GM19238 (cell line): Measurements from ENCODE around the gene GABARAP.
"Not testable (repeated sequence)": the region's sequence is repeated elsewhere in the genome, so short reads cannot be mapped to it uniquely, and the experiment has no call there.

Source experiments
- DNase-seq: peaks from one replicate; pipeline ENCODE4 v3.0.0; 2011; ENCODE audit warnings: low spot score; ENCODE audit not compliant: insufficient read length

GABARAP gene

DNA sequence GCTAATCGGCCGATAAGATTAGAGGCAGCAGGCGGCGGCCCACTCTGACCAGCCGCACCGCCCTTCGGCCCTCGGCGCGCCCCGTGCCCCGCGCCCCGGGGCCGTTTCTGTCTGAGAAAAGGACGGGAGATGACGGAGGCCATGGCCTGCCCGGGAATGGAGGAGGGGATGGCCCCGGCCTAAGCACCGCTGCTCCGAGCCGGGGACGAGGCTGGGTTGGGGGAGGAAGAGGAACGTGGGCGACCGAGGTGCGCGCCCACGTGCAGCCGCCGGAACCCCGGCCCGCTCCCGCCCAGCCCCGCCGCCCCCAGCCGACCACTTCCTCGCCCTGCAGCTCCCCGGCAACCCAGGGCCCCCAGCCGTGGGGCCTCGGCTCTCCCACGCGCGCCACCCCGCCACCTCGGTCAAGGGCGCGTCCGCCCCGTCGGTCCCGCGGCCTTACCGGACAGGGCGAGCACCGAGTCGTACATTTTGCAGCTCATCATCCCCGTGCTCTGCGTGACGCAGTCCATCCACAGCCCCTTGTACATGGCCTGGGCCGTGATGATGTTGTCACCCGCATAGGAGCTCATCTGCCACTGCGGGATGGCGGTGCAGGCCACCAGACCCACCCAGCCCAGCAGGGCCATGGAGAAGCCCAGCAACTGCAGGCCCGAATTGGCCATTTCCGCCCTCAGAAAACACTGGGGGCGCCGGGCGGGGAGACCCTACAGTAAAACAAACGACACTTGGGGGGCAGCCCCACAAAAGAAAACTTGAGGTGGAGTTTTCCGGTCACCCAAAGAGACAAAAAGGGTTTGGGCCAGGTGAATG lies 19.3 kb upstream of the GABARAP start:
- no peak for DNase-seq

DNA sequence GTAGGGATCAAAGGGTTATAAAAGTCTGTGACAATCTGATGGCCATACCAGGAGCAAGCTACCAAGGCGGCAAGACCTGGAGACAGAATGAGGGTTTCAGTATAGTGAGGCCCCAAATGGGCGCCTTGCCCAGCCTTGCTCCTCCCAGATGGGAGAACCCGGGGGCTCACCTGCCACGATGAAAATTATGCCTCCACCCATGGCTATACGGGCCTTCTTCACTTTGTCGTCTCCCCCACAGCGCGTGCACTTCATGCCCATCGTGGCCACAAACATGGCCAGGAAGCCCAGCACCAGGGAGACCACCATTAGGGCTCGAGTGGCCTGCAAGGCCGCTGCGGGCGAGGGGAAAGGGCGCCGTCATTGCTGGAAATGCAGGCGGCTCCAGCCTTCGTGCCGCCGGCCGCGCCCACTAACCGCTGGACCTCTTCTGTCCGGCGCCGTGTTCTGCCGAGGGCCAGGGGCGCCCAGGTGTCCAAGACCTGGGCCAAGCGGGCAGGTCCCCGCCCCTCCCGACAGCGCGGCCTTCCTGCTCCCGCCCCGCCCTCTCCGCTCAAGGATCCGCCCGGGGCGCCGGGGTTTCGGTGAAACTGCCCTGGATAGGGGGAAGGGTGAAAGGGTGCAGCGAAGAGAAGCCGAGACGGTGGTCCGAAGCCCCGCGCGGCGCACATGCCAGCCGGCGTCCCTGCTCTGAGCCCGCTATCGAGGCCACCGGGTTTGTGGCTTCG lies 18.6 kb upstream of the GABARAP start:
- peak; percentile 68 for DNase-seq

DNA sequence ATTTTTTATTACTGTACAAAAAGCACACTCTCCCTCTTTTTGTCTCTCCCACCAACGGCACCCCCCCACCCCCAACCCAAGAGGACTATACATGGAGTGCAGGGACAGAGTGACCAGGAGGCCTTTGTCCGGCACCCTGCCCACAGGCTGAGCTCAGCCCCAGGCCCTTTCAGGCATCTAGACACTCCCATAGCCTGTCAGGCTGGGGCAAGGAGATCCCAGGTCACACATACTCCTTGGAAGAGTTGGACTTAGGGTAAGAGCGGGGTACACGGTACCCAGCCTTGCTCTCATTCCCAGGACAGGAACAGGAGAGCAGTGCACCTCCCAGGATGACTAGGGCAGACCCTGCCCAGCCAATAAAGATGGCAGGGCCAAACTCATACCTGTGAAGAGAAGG lies 17.9 kb upstream of the GABARAP start:
- DNase-seq, result no peak

DNA sequence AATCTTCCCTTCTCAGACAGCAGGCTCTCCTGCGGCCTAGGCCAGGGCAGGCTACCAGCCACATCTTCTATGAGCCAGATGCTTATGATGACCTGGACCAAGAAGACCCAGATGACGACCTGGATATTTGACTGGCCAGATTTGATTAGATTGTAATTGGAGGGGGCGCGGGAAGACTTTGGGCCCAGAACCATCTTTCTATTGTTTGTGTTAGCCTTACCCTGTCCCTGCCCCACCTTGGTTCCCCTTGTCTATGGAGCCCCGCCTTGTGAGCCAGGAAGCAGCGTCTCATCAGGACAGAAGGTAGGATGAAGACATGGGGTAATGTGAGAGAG lies 17.3 kb upstream of the GABARAP start:
- no peak for DNase-seq

DNA sequence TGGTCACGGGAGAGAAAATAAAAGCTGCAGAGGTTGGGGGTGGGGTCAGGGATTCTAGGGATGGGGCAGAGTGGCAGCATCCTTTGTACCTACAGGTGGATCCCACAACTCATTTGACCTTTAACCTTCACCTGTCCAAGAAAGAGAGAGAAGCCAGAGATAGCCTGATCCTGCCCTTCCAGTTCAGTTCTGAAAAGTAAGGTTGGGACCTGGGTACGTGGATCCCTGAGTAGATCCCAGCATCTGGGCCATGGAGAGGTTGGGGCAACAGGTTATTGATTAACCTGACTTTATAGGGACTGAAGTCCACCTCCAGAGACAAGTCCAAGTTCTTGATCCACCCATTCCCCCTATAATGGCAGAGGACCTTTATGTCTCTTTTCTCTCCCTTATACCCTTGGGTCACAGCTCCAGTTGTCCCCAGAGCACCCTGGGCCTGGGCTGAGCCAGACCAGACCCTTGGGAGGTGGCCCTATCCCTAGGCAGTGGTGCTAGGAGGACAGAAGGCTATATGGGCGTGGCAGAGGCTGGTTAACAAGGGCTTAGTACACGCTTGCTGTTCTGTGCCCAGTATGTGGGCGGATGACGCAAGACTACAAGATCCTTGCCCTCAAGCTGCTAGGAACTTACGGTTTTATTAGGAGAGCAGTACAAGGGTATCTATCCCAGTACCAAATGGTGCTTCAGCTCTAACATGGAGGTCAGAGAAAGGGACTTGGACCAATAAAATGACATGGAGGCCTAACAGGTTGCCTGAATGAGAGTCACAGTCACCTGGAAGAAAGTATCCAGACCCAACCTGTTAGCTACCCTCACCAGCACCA lies 16.7 kb upstream of the GABARAP start:
- DNase-seq, result no peak

DNA sequence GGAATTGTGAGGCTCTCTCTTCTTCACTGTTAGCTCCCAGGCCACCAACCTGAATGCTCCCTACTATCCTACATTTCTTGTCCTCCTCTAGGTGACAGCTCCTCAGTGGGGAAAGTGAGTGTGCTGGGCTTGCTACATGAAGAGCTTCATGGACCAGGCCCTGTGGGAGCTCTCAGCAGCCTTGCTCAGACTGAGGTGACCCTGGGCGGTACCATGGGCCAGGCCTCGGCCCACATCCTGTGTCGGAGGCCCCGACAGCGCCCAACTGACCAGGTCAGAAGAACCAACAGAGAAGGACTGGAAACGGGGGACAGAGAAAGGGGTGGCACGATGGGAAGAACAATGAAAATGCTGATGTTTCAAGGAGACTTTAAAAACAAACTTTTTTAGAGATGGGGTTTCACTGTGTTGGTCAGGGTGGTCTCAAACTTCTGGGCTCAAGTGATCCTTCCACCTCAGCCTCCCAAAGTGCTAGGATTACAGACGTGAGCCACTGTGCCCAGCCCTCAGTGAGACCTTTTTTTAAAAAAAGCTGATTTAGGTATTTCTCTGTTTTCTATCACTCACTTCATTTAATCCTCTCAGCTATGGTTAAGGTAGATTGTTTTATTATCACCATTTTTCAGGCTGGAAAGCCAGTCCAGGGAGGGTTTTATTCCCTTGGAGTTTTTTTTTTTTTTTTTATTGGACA lies 14.7 kb upstream of the GABARAP start:
- no peak for DNase-seq

DNA sequence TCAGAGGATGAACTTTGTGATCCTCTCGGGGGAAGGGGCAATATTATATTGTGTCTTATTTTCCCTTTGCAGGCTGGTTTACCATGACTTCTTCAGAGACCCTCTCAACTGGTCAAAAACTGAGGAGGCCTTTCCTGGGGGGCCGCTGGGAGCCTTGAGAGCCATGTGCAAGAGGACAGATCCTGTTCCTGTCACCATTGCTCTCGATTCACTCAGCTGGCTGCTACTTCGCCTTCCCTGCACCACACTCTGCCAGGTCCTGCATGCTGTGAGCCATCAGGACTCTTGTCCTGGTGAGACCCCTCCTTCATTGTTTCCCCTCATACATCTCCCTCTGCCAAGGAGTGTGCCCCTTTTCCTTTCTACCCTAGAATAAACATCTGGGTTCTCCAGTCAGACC lies 12.3 kb upstream of the GABARAP start:
- no peak for DNase-seq

DNA sequence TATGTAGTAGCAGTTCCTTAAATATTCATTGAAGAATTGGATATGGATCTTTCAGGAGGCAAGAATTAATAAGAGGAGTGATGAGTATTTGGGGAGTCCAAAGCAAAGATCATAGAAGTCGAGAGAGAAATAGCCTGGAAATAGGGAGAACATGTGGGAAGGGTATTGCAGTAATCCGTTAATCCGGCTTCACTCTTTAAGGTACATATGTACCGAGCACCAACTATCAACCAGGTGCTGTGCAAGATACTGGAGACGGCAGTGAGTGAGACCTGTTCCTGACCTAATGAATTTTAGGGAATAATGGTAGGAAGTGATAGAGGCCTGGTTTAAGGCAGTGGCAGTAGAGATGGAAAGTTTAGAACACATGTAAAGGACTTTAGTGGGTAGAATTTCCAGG lies 10.8 kb upstream of the GABARAP start:
- no peak for DNase-seq

DNA sequence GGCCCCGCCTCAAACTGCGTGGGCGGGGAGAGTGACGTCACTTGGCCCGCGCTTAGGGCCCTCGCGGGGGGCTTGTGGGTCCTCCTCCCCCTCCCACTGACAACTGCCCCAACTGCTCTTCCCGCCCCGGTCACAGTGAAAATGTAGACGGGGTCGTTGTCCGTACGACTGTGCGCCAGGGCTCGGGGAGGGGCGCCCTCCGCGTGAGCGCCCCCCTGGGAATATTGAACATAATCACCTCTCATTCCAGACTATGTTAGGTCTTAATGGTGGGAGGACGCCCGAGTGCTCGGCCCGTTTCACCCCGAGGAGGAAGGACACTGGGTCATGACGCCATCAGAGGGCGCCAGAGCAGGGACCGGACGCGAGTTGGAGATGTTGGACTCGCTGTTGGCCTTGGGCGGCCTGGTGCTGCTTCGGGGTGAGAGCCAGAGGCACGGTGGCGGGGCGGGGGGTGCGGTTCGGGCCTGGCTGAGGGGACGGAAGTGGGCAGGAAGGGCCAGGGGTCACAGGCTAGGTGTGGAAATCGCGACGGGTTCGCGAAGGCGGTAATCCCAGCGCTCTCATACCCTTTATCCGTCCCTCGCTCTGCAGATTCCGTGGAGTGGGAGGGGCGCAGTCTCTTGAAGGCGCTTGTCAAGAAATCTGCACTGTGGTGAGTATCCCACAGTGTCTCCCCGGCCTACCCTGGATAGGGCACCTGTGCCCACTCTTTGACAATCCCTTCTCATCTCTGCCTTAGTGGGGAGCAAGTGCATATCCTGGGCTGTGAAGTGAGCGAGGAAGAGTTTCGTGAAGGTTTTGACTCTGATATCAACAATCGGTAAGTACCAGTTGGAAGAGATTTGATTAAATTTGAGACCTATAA lies 10.2 kb upstream of the GABARAP start, which contains the start of gene ELP5:
ELP5 (plus strand) TSS at position 40 of the 868 bp plus-strand sequence; CDS start at position 376, 336 bp downstream.
- DNase-seq, result peak; percentile 91

DNA sequence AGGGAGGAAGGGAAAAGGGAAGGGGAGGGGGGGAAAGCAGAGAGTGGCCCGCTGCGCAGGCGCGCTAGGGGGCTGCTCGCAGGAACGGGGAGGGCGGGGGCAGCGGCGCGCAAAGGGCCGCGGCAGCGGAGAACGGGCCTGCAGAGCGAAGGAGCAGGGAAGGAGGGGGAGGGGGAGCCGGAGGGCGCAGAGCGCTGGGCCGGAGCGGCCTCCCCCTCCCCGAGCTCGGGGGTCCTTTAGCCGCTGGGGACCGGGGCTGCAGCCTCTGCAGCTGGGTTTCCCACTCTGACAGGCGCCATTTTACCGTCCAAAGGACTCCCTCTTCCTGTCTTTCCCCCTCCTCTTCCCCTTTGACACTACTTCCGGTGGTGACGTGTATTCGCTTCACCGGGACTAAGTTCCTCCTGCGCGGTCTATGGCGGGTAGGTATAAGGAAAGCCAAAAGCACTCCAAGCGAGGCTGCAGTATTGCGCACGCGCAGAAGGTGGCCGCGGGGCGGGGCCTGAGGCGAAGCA lies 9.5 kb upstream of the GABARAP start, which contains the start of gene CTDNEP1:
CTDNEP1 (minus strand) TSS at position 74 of the 515 bp plus-strand sequence. CDS start 438 bp downstream, outside the sequence.
- peak; percentile 96 for DNase-seq

DNA sequence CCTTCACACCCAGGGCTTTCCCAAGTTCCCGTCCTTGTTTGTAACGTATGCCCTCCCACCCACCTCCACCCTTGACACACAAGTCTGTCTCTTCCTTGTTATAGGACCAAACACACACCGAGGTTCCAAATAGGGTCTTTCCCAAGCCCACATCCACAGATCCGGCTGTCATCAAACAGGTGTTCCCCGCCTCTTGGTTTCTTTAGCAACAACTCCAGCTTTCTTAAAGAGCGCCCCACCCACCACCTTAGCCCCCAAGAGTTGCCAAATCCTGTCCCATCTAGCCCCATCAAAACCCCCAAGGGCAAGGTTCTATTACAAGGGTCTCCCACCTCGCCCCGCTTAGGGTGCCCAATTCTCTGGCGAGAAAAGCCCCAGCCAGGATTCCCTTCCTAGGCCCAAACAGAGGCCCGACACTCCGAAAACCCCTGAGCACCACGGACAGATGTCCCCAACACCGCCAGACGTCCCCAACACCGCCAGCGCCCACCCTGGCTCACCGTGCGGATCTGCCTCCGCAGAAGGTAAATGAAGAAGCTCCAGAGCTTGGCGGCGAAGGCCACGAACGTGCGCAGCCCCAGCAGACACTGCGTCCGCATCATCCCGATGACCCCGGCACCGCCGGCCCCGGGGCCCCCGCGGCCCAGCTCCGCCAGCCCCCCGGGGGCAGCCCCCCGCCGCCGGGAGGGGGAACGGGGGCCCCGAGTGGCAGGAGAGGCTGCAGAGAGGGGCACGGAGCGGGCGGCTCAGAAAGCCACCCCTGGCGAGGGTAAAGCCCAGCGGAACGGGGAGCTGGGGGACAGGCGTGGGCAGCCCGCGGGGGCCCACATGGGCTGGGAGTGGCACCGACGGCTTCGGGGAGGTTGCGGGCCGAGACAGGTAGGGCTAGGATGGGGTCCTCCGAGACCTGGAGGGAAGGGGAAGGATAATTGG lies 8.7 kb upstream of the GABARAP start:
- DNase-seq, result no peak

DNA sequence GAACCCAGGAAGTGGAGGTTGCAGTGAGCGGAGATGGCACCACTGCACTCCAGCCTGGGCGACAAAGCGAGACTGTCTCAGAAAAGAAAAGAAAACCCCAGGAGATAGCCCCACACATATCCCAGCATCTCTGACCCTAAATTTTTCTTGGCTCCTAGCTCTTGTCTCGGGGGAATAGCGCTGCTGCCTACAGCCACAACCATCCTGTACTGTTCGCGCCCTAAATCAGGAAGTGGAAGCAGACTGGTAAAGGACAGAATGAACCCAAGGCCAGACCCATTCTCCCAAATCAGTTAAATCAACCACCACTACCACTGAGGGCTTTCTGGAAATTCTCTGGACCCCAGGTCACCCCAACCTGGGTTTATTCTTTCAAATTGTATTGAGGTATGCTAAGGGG lies 7.6 kb upstream of the GABARAP start:
- DNase-seq, result no peak

DNA sequence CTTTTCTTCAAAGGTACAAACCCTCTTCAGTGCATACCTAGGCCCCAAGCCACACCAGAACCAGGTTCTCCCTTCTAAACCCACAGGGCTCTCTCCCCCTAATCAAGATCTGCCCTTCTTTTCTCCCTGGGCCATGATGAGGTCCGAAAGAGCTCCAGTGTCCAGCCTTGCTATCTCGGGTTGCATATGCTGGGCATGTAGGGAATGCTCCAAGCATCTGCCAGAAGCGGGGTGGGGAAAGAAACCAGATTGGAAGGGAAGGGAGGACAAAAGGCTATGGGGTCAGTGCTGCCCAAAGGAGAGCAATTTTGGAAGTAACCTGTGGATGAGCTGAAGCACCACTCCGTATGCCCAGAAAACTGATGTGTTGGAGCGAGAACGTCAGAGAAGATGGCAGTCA lies 7.0 kb upstream of the GABARAP start:
- no peak for DNase-seq

DNA sequence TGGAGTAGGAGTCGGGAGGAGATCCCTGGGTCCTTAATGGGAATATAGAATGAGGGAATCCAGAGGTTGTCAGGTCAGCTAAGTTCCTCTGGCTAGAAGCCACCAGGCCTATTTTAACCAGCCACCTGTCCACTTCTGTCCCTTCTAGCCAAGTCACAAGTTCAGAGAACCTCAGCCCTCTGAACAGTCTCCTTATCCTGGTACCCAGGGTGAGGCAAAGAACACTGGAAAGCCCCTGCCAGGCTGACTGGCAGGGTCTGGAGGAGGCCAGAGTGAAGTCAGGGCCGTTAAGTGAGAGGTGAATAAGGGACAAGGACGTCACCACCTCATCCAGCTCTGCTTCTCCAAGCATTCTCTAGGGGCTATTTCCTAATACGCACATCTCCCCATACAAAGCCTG lies 6.5 kb upstream of the GABARAP start:
- no peak for DNase-seq

DNA sequence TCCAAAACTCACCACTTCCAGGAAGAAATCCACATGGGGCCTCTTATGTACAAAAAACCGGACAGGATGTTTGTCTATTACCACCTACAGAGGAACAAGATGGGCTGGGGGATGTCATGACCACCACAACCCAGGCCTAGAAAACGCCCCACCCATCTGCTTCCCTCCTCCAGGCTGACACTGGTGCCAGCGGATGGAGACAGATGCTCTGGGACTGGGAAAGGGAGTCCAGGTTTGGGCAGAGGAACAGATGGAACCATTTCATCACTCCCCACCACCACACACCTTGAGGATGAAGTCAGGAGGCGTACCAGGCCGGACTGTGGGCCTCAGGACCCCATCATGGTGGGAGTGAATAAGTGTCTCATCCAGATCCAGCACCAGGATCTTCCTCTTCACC lies 4.5 kb upstream of the GABARAP start:
- no peak for DNase-seq

DNA sequence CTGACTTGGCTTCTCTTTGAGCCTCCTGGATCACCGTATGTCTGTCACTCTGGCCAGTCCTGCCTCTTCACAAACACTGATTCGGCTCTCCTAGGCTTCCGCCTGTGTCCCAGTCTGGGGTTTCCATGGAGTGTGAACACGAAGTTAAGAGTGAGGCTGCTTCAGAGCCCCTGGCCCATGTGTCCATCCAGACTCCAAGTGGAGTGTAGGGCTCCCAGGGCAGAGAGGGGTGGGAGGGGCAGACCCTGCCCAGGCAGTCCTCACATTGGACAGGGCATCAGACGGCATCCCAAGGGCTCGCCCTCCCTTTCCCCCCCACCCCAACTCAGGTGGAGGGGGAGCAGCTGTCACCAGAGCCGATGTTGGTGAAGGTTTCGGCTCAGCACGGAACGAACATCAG lies 1.6 kb upstream of the GABARAP start:
- DNase-seq, result not testable (repeated sequence)

DNA sequence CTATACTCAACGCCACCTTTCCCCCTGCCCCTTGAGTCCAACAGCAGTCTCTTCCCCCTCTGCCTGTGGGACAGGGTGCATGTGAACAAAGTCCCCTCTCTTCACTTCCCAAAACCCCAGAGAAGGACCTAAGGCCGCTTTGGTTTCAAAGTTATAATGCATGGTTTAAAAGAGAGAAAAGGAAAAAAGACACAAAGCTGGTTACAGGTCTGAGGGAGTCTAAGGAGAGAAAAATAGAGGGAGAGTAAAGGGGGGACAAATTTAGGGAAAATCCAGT lies 1.1 kb upstream of the GABARAP start:
- no peak for DNase-seq

DNA sequence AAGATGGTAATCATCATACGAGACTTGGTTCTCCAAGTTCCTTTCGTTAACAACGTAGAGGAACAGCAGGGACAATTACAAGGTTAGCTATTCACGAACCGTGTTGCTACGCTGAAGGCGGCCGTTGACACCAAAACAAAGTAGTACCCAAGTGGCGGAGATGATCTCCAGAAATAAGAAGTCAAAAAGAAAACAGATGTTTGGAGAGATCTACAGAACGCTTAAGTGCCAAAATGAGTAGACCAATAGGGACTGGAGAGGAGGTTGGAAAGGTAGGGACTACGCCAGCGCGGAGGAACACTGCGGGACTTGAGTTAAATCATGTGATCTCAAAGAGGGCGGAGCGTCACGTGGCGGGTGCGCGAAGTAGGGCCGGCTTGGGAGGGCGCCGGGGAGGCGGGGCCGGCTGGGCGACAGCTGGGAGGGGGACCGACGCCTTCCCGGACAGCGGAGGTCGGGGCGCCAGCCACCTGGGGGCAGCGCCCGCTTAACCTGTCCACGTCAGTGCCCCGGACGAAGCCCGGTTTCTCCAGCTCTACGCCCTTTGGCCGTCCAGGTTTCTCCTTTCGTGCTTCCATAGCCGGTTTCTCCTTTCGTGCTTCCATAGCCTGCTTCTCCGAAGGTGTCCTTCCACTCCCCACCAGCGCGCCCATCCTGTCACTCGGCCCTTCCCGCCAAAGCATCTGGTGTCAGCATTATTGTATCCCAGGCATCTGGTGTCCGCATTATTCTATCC lies 636 bp upstream of the GABARAP start:
- DNase-seq, result peak; percentile 85
